Uterus (tissue), 2 donors: ENCODE results near the gene SLC7A7.

ENCODE experiments used
- CTCF ChIP-seq, 4 experiments: fragments of 200-600 bp in 2 of 4; fragments of 450-650 bp in 2 of 4; sonication (generic) in 2 of 4; IDR thresholded peaks; one replicate each; pipeline ENCODE4 v1.5.1; 2016 to 2019; ENCODE audit warnings: antibody characterized with exemption in 4 of 4, mild to moderate bottlenecking in 2 of 4, moderate library complexity in 1 of 4
- POLR2A ChIP-seq, 2 donors: fragments of 450-650 bp; IDR thresholded peaks; one replicate each; pipeline ENCODE4 v1.6.1; 2016; ENCODE audit warnings: antibody characterized with exemption in 2 of 2, mild to moderate bottlenecking in 1 of 2, moderate library complexity in 1 of 2

- TF ChIP-seq POLR2A (IDR thresholded peaks at IDR 0.05) (no peak), CTCF (IDR thresholded peaks at IDR 0.05) (no peak)
Measured at GRCh38 chr14:22812744-22813143, 2.5 kb downstream of the SLC7A7 start.
